ENCODE results near the gene HAUS7. TPM values are rescaled to one million over a fixed set of nuclear protein-coding genes. Genes with fewer than 3 reads are reported as not detected.

Gene HAUS7
- total and polyA plus RNA-seq, 2 of the 8 experiments (the other 6 are each of a cell fraction or from before 2014, with no cell fraction given): 45.4 to 54.0 TPM

DNA sequence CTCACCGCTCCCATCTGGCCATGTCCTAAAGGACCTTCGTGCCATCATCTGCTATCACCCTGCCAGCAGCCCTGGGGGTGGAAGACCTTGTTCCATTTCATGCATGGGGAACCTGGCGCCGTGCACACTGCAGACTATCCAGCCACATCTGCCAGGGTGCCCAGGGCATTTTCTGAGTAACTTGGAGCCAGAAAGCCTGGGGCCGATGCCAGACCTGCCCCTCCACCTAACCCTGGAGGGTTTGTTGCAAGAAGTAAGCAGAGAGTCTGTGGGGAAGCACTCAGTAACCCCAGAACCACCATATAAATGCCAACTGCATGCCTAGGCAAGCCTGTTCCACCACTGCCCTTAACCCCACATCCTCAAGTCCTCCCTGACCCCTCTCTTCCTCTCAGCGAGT is 7.3 kb downstream of the HAUS7 start:
- Histone ChIP-seq H3K18ac (ENCODE audit: extremely low read depth, low read length) (no peak overlapping the region), H3K23me2 (ENCODE audit: low read depth, low read length) (no peaks in the 10 kb centered on the region), H2BK120ac (replicated peaks; ENCODE audit: low read depth, low read length) (no peak overlapping the region), H3K14ac (ENCODE audit: insufficient read length) (no peak overlapping the region), H3K27ac (ENCODE audit: low read depth, low read length) (no peak overlapping the region), H3K79me2 (ENCODE audit: control insufficient read depth in 1 of 2, insufficient read depth in 2 of 2, low read length in 2 of 2) (no peaks in the 10 kb centered on the region), H2AFZ (ENCODE audit: low read length) (no peak overlapping the region), H3K27me3 (replicated peaks in 1 of 4; ENCODE audit: control insufficient read depth in 3 of 4, extremely low read depth in 1 of 4, insufficient read depth in 3 of 4, low read length in 3 of 4) (no peaks in the 10 kb centered on the region), H3K23ac (ENCODE audit: insufficient read length) (no peak overlapping the region), H3K4me1 (replicated peaks in 1 of 4; ENCODE audit: control insufficient read depth in 3 of 4, insufficient read depth in 4 of 4, low read length in 3 of 4) (no peaks in the 10 kb centered on the region), H4K91ac (replicated peaks; ENCODE audit: insufficient read length, low read length) (no peak overlapping the region), H4K20me1 (replicated peaks in 1 of 2; ENCODE audit: control insufficient read depth in 1 of 2, insufficient read depth in 2 of 2, low read length in 2 of 2) (peaks cover 0 to 2% of the 10 kb centered on the region in 2 experiments), H3K79me1 (ENCODE audit: low read depth, low read length) (no peaks in the 10 kb centered on the region; the same call in 1 of the 2 replicates), H2BK15ac (ENCODE audit: low read length) (no peak overlapping the region), H2BK5ac (ENCODE audit: low read depth, low read length) (no peak overlapping the region), H2BK12ac (ENCODE audit: low read depth, low read length) (no peak overlapping the region), H4K5ac (ENCODE audit: insufficient read length, low read depth, low read length) (no peak overlapping the region), H3K4me2 (ENCODE audit: insufficient read depth in 1 of 2, low read depth in 2 of 2, low read length in 2 of 2) (no peak overlapping the region), H3K56ac (replicated peaks; ENCODE audit: insufficient read length, low read depth, low read length) (no peak overlapping the region), H3K36me3 (ENCODE audit: control insufficient read depth in 2 of 4, insufficient read depth in 4 of 4, low read length in 3 of 4) (peaks cover 0 to 4% (median 2%) of the 10 kb centered on the region in 4 experiments; a peak in 5 of 8 replicates), H3K9me3 (ENCODE audit: insufficient read depth in 2 of 2, low read depth in 1 of 2, low read length in 1 of 2) (no peaks in the 10 kb centered on the region), H2BK20ac (ENCODE audit: low read length) (no peak overlapping the region), H3K4ac (replicated peaks; ENCODE audit: insufficient read length, low read depth, low read length) (no peak overlapping the region), H2AK5ac (ENCODE audit: low read depth, low read length) (no peak overlapping the region), H3K9ac (replicated peaks in 1 of 4; ENCODE audit: extremely low read depth in 1 of 4, low read depth in 3 of 4, low read length in 3 of 4) (no peak overlapping the region), H4K8ac (ENCODE audit: extremely low read depth, insufficient read depth, low read length) (no peak overlapping the region), H3K4me3 (ENCODE audit: extremely low read depth in 1 of 4, insufficient read depth in 2 of 4, low read depth in 3 of 4, low read length in 4 of 4) (no peak overlapping the region)
- 92% methylated on average over 4 of the region's 6 CpGs; no CpG with 5 or more reads in 1 of the 2 experiments for WGBS, 2 experiments (ENCODE audit: extremely low coverage in 1 of 2, insufficient coverage in 1 of 2, insufficient read length in 1 of 2, insufficient replicate concordance in 2 of 2, low coverage in 1 of 2, low lambda C conversion rate in 2 of 2, missing lambda C conversion rate in 1 of 2)
- ChIA-PET POLR2A (ENCODE audit: partially characterized antibody) (no interaction called here), CTCF (ENCODE audit: partially characterized antibody) (interaction anchor here (0.6 to 3.7 kb wide), 2 partner anchors 45 to 135 kb away, joined by 4 to 21 read pairs; no protein-coding TSS in a partner anchor)
- DNase-seq (ENCODE audit: low read depth in 1 of 2, low spot score in 2 of 2) (no peak), FAIRE-seq (no peak)
- TF ChIP-seq TAF1 (IDR thresholded peaks at IDR 0.05; ENCODE audit: low read depth, low read length) (no peak), TAF7 (optimal IDR thresholded peaks at IDR 0.05; ENCODE audit: borderline replicate concordance, low read depth, low read length) (no peak), CTBP2 (IDR thresholded peaks at IDR 0.05; ENCODE audit: borderline replicate concordance, insufficient read depth, insufficient read length, low read length) (no peak), TEAD4 (IDR thresholded peaks at IDR 0.05; ENCODE audit: low read depth, low read length) (no peak)
